Sigmoid colon (tissue), 4 donors: ENCODE results near the gene PLEKHO2.

ENCODE experiments used
- CTCF ChIP-seq, 4 experiments: fragments of 450-650 bp in 3 of 4; fragments of 200-600 bp in 1 of 4; IDR thresholded peaks; one replicate each; pipeline ENCODE4 v1.5.1; 2016 to 2019; ENCODE audit warnings: antibody characterized with exemption in 4 of 4, mild to moderate bottlenecking in 3 of 4, moderate library complexity in 2 of 4
- POLR2AphosphoS5 ChIP-seq, 4 donors: sonication (generic); formaldehyde crosslinking; IDR thresholded peaks; one replicate each; pipeline ENCODE4 v1.6.1; 2017; ENCODE audit warnings: antibody characterized with exemption in 4 of 4

- TF ChIP-seq POLR2AphosphoS5 (IDR thresholded peaks at IDR 0.05) (no peak), CTCF (IDR thresholded peaks at IDR 0.05) (no peak)
Observed at GRCh38 chr15:64854526-64854925, 12.8 kb downstream of the PLEKHO2 start.
